Fibroblast of peridontal ligament (primary cell): ENCODE measurements around the gene CDYL.

Experiments
- DNase-seq: peaks from one replicate; pipeline ENCODE4 v3.0.0-alpha.2; 2010; ENCODE audit errors: extremely low read depth

CDYL gene

DNA sequence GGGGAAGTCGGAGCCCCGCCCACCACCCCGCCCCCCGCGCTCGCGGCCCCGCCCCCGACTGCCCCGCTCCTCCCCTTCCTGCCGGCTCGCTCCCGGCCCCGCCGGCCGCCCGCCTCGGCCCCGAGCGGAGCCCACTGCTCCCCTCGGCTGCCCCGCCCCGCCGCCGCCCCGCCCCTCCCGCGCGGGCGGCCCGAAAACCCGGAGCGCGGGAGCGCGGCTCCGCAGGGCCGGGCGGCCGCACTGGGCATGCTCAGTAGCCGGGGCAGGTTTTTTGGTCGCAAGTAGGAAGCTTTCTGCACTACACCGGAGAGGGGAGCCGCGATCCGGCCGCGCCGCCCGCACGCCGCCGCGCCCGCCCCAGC is at the start of gene CDYL:
Gene CDYL, plus strand, starts transcription at position 274 of the 362 bp plus-strand sequence. CDS start 380 bp downstream, outside the sequence.
- peak; percentile 76 for DNase-seq

- no peak for DNase-seq
Observed at GRCh38 chr6:4726645-4727044, 49.6 kb upstream of the CDYL start.

DNA sequence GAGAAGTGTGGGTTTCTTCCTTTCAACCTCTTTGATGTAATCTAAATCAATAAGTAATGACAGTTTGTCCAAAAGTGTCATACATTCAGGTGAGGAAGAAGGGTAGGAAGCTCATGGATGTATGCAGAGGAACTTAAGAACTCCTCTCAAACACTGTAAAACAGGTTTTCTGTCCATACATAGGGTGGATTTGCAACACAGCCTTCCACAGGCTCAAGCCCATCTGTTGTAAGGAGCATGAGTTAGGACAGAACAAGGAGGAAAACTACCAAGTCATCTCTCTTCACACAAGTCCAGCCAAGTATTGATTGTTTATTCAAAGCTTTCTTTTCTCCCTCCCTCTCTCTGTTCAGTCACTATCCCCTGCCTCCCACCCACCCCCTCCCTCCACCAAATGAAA is 49.0 kb upstream of the CDYL start:
- DNase-seq: no peak

DNA sequence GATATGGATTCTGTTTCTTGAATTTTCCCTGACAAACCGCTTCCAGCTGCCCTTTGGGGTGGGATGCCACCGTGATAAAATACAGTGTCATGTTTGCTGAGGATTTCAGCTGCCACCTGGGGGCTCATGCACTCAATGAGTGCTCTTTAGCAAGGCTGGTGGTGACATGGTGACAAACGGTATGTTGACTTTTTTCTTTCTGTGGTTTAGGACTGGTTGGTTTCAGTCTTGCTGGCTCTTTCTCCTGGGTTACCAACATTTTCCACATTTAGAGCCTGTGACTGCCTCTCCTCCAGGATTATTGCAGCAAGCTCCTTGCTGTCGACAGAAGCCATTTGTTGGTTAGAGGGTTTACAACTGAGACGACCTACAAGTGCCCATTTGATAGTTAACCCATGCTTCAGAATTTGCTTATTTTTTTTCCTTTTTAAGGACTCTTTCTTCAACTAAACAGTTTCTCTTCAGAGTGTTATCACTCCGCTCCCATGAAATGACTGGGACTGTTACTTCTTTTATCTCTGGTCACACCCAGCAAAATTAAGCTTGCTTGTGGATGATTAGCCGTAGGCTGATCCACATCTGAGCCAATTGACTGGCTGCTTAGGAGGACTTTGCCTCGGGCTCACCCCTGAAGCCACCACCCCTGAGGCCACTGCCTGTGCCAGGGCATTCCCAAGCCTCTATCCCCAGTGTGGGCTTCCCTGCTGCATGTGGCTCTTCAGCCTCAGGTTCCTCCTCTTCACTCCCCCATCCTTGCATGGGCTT is 48.4 kb upstream of the CDYL start:
- DNase-seq: no peak

GRCh38 chr6:4728436-4728769 is 47.8 kb upstream of the CDYL start:
- no peak for DNase-seq

DNA sequence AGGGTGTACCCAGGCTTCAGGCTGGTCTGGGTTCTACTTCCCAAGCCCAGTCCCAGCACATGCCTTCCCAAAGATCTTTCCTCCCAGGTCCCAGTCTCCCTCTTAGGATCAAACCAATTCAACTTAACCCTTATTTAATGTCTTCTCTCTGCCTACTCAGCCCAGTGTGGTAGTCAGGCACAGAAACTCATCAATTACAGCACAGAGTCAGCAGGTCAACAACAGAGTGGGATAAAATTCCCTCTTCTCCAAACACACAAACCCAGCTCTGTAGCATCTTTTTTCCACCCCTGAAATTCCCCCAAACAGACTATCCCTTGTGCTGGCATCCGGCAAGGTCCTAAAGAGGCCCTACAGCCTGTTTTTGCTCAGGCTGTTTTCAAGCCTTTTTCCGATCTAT is 47.3 kb upstream of the CDYL start:
- no peak for DNase-seq

DNA sequence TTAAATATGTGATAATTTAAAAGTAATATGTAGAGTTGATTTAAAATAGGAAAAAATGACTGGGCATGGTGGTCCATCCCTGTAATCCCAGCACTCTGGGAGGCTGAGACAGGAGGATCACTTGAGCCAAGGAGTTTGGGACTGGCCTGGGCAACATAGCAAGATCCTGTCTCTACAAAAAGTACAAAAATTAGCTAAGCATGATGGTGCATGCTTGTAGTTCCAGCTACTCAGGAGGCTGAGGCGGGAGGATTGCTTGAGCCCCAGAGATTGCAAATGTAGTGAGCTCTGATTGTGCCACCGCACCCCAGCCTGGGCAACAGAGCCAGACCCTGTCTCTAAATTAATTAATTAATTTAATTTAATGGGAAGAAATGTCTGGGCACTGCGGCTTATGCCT is 44.2 kb upstream of the CDYL start:
- DNase-seq: no peak

DNA sequence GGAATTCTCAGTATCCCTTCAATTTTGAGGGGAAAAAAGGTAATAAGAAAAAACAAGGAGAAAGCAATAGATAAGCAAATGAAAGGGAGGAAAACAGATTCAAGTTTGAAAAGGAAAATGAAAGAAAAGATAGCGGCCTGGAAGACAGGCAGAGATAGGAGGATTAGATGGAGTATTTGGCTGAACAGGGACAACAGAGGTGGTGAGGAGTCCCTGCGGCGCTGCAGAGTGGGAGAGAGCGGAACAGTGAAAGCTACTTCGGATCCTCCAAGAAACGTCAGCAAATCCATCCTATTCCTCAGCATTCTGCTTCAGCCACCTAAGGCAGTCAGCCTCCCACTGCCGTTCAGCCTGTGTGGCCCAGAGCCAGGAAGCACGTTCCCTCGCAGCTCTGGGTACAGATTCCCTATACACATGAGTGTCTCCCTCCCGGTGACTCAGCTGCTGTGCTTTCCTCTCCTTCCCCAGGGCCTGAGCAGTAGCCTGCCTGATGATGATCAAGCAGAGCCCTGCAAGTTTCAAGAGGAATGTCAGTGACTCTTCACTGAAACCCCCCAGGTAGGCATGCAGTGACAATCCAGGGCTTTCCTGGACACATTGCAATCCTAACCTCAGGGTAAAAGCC is 43.4 kb upstream of the CDYL start:
- peak; percentile 62 for DNase-seq

DNA sequence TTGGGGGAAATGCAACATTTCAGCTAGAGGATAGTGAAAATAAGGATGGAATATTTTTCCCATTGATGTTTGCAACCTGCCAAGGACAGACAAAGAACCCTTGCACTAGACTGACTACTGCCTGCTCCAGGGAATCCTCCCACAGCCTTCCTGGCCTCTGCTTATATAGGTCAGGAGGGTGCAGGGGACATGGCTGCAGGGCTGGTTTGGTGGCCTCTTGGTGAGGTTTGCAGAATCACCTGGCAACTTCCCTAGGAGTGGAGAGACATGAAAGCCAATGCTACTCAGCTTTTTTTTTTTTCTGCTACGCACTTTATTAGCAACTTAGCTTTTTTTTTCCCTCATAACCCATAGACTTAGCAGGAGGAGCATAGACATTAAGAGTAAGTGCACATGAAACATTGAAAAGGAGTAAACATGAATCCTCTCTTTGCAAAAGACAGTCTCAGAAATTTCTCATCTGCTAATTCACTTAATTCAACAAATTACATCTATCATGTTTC is 39.8 kb upstream of the CDYL start:
- no peak for DNase-seq

DNA sequence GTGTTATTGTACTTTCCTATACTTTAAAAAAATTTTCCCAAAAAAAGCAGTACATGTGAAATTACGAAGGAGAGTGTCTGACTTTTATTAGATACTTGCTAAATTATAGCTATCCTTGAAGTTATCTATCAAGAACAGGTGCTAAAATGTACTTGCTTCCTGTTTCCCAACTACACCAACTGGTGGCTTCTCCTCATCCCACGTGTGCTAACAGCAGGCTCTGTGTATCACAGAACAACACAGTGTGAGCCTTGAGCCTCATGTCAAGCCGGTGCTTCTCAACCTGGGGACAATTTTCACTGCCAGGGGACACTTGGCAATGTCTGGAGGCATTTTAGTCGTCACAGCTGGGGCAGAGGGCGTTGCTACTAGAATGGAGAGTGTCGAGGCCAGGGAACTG is 36.2 kb upstream of the CDYL start:
- no peak for DNase-seq

DNA sequence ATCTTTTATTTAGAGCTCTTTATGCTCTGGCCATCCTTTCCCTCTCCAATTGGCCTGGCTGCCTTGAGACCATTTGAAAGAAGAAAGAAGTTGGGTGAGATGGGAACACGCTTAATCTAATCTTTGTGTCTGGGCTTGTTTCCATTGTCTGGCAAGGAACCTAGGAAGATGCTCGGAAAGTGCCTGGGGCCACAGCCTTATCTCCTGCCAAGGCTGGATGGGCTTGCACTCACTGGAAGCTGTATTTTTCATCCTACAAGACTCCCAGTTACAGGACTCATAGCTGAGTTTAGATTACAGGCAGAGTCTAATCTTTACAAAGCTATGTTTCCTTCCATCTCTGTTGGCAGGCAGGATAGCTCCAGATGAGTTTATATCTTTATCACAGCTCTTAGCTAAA is 33.1 kb upstream of the CDYL start:
- no peak for DNase-seq

DNA sequence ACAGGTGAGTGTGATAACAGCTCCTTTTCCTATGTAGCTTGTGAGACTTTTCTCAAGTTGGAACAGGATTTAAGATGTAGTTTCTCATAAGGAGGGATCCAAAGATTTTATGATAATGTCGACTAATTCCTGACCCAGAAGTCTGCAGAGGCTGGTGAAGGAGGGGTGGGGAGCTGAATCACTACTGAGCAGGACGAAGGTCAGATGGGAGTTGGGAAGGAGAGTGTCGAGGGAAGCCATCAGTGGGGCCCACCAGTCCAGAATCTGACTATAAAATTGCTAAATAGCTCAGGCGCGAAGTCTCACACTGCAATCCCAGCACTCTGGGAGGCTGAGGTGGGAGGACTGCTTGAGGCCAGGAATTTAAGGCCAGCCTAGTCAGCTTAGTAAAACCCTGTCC is 32.3 kb upstream of the CDYL start:
- DNase-seq: no peak

- DNase-seq: no peak
Observed at GRCh38 chr6:4747588-4747987, 28.6 kb upstream of the CDYL start.

DNA sequence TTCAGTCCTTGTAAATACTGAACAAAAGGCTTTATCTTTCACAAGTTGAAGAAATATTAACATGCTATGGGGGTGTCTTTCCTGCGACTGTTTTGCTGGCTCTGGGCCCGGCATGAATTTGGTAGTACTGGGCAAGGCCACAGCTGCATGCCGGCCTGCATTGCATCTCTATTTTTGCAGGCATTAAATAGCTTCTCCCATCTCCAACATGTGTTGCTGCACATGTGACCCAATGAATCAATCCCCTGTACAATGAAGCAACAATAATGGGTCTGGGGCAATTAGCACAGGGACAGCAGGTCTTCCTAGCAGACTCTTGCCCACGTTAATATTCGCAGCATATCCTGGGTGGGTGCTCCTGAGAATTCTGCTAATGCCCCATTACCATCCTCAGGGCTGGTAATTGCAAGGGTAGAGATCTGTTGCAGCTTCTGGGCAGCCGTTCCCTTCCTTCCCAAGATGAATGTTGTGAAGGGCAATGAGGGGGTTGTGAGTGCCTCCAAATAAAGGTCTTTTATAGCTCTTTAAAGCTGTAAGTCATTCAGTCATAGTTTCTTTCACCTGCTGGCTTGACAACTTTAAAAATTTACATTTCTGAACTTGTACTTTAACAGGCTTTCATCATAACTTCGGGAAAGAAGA is 24.3 kb upstream of the CDYL start:
- no peak for DNase-seq

- no peak for DNase-seq
Observed at GRCh38 chr6:4756247-4756646, 20.0 kb upstream of the CDYL start.

- DNase-seq: no peak
Observed at GRCh38 chr6:4759997-4760396, 16.2 kb upstream of the CDYL start.

DNA sequence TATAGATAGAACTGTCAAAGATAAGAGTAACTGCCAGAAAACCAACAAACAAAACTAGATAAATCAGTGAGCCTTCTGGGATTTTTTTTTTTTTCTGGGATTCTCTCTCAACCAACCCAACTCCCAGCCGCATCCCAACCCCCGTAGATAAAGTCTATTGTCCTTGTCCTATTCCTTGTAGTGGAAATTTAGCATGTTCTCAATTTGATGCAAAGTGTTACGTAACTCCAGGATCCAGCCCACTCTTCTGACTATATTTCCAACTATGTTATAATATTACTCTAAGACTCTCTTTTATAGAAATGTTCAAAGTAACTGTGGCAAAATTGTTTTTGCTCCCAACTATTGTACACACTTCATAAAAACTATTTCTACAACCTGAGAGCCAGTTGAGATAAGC is 15.4 kb upstream of the CDYL start:
- no peak for DNase-seq

DNA sequence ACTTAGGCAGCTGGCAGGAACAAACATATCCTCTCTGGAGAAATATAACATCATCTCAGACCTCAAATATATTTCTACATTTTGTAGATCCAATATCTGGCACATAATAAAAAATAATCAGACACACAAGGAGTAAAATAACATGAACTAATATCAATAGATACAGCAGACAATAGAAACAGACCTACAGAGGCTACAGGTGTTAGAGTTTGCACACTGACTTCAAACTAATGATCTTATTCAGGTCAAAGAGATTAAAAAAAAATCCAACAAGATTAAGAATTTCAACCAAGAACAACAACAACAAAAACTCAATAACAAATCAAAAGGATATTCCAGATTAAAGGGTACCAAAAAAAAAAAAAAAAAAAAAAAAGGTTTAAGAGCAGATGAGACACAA is 13.9 kb upstream of the CDYL start:
- DNase-seq: no peak

DNA sequence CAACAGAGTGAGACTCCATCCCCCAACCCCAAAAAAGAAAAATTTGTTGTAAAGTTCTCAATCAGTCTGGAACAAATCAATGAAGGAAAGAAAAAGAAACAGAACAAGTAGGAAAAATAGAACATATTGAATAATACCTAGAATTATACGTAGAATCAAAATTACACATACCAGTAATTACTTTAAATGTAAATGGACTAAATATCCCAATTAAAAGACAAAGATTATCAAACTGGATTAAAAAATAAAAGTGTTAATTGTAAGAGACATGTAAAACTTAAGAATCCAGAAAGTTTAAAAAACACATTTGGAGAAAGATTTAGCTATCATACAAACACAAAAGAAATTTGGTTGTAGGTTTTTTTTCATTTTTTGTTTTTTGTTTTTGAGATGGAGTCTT is 12.3 kb upstream of the CDYL start:
- no peak for DNase-seq

DNA sequence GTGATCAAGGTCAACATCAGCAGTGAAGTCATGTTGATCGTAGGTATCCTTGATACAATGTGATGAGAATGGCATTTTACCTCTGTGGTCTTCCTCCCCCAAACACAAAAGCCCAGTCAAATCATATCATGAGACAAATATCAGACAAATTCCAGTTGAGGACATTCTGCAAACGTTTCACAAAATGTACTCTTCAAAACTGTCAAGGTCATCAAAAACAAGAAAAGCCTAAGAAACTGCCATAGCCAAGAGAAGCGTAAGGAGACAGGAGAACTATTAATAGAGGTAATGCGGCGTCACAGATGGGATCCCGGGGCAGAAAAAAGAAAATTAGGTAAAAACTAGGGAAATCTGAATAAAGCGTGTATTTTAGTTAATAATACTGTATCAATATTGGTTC is 7.4 kb upstream of the CDYL start:
- no peak for DNase-seq

DNA sequence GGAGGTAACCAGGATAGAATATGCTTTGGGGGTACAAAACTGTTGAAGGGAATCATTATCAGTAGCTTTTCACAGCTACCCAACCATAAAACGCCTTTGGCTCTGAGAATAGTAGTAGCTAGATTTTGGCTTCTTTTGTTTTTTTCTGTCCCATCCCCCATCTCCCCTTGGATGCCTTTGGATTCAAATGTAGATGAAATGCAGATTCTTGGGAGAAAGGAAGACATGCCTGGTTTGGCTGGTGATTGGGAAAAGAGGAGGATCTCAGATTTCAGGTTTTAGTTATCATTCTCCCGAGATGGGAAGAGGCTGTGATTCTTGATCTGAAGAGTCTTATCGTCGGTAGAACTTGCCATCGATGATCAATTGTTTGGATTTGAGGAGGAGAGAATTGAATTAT is 3.5 kb upstream of the CDYL start:
- no peak for DNase-seq

- no peak for DNase-seq
Observed at GRCh38 chr6:4773181-4773580, 3.0 kb upstream of the CDYL start.

DNA sequence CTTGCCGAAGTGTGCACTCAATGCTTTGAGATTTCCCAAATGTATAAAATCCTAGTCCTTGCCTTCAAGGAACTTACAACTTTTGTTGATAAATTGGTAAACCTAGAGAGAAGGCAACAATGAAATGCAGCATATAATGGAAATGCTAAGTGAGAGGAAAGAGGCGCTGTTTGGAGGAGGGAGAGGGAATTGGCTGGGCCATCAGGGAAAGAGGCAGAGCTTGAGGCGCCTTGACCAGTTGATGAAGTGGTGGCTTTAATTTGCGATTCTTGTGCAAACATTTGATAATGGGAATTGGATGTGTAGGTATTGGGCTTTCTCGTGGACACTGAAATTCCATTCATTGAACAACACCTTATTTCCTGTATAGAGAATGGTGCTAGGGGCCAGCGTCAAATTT is 1.9 kb upstream of the CDYL start:
- no peak for DNase-seq
